H1 (cell line): Measurements from ENCODE around the gene HSF4. TPM values are rescaled to one million over a fixed set of nuclear protein-coding genes. Genes with fewer than 3 reads are reported as not detected.
A peak's percentile ranks its signal among the peaks of the same experiment; 100 is the strongest.

ENCODE experiments used
- BRCA1 ChIP-seq: IDR thresholded peaks from 2 replicates; pipeline ENCODE4 v1.6.1; 2012; ENCODE audit warnings: low read depth, low read length, improper control_type of control experiment
- CHD1 ChIP-seq: IDR thresholded peaks from 2 replicates; pipeline ENCODE4 v1.6.1; 2012; ENCODE audit warnings: low read depth, low read length, improper control_type of control experiment
- CTBP2 ChIP-seq: IDR thresholded peaks from 2 replicates; pipeline ENCODE4 v1.7.0; 2011; ENCODE audit warnings: borderline replicate concordance, mild to moderate bottlenecking, moderate library complexity, mixed read lengths, low read length; ENCODE audit not compliant: insufficient read depth, insufficient read length
- CTCF ChIP-seq, 3 experiments: IDR thresholded peaks; 1 replicate in 2 of 3; 2 replicates in 1 of 3; pipeline versions ENCODE4 v1.5.1 to v1.6.1; 2011; ENCODE audit warnings: low read length in 3 of 3, mild to moderate bottlenecking in 3 of 3, inconsistent platforms in 2 of 3, low read depth in 1 of 3, moderate library complexity in 1 of 3; ENCODE audit not compliant: insufficient read depth in 1 of 3; ENCODE audit errors: control extremely low read depth in 1 of 3
- MAX ChIP-seq: IDR thresholded peaks from 2 replicates; pipeline ENCODE4 v1.6.1; 2012; ENCODE audit warnings: inconsistent platforms
- NRF1 ChIP-seq: IDR thresholded peaks from 2 replicates; pipeline ENCODE4 v1.6.1; 2011; ENCODE audit warnings: mild to moderate bottlenecking, low read depth, low read length, improper control_type of control experiment
- RAD21 ChIP-seq, 2 experiments: IDR thresholded peaks in 1 of 2; conservative IDR thresholded peaks in 1 of 2; 2 replicates each; pipeline ENCODE4 v1.6.1; 2011; ENCODE audit warnings: low read depth in 2 of 2, low read length in 2 of 2, improper control_type of control experiment in 1 of 2, inconsistent platforms in 1 of 2, mild to moderate bottlenecking in 1 of 2, moderate library complexity in 1 of 2
- SIN3A ChIP-seq, 2 experiments: IDR thresholded peaks in 1 of 2; conservative IDR thresholded peaks in 1 of 2; 2 replicates each; pipeline ENCODE4 v1.6.1; 2011 to 2012; ENCODE audit warnings: low read length in 2 of 2, improper control_type of control experiment in 1 of 2, low read depth in 1 of 2, mild to moderate bottlenecking in 1 of 2
- SP4 ChIP-seq: IDR thresholded peaks from 2 replicates; pipeline ENCODE4 v1.6.1; 2012; ENCODE audit warnings: low read length, inconsistent platforms
- SRF ChIP-seq: IDR thresholded peaks from 2 replicates; pipeline ENCODE4 v1.6.1; 2011; ENCODE audit warnings: mild to moderate bottlenecking, low read depth, low read length, moderate library complexity
- polyA plus RNA-seq, 7 experiments: library from polyadenylated mRNA; depleted of rRNA in 3 of 7; stranded (reverse) in 5 of 7; unstranded in 2 of 7; fragments of >200 nt in 5 of 7; fragments of 200-250 nt in 2 of 7; gene quantifications; 1 replicate in 5 of 7; 2 replicates in 1 of 7; 4 replicates in 1 of 7; pipeline versions ENCODE4 v1.2.1 to v1.2.3, GENCODE V29; 2011 to 2013; ENCODE audit warnings: missing spikeins in 2 of 7, mixed read lengths in 2 of 7
- total RNA-seq: library from RNA; stranded (reverse); fragmentation: NEBNext Ultra II Directional; extraction: Animal tissue kit (Norgen Biotek cat#: 25700); gene quantifications from 2 replicates; pipeline ENCODE4 v1.2.1, GENCODE V29; 2021

The HSF4 gene
- total and polyA plus RNA-seq, 2 of the 8 experiments (the other 6 are each of a cell fraction or from before 2014, with no cell fraction given) = 0.14 TPM; not detected in 1

GRCh38 chr16:67163164-67163998 is 1.2 kb upstream of the HSF4 start (continued):
- TF ChIP-seq RAD21 (IDR thresholded peaks at IDR 0.05 in 1 of 2, conservative IDR thresholded peaks at IDR 0.05 in 1 of 2; ENCODE audit: low read depth in 2 of 2, low read length in 2 of 2) (no peak), CHD1 (no peak), SIN3A (conservative IDR thresholded peaks at IDR 0.05 in 1 of 2, IDR thresholded peaks at IDR 0.05 in 1 of 2; ENCODE audit: low read depth in 1 of 2, low read length in 2 of 2) (0 out of 4 replicates have a peak, but pooled peaks of 1 of the 2 experiments have one; percentile 17), SP4 (no peak), MAX (peak; percentile 54; the same call in 1 of the 2 replicates), CTCF (IDR thresholded peaks at IDR 0.05; ENCODE audit: control extremely low read depth in 1 of 3, insufficient read depth in 1 of 3, low read depth in 1 of 3, low read length in 3 of 3) (no peak), CTBP2 (no peak), SRF (no peak), NRF1 (0 out of 2 replicates have a peak, but pooled peaks have one; percentile 10), BRCA1 (no peak)
- TF ChIP-seq, all 59 proteins: peak for 10
